GM18951 (cell line): ENCODE results near the gene ANKH.

Experiments
- POLR2A ChIP-seq: IDR thresholded peaks from 4 replicates; pipeline ENCODE4 v1.6.1; 2011; ENCODE audit warnings: mild to moderate bottlenecking; ENCODE audit not compliant: insufficient read length, insufficient read depth; ENCODE audit errors: extremely low read depth
- in situ Hi-C: fragments of 300-500 bp; cut with MboI; formaldehyde crosslinking; loops from one replicate; pipeline ENCODE4 v1.12.0; 2022; ENCODE audit warnings: low sequenced_read_pairs, mixed read lengths, inconsistent platforms; ENCODE audit not compliant: unreplicated experiment

ANKH gene

DNA sequence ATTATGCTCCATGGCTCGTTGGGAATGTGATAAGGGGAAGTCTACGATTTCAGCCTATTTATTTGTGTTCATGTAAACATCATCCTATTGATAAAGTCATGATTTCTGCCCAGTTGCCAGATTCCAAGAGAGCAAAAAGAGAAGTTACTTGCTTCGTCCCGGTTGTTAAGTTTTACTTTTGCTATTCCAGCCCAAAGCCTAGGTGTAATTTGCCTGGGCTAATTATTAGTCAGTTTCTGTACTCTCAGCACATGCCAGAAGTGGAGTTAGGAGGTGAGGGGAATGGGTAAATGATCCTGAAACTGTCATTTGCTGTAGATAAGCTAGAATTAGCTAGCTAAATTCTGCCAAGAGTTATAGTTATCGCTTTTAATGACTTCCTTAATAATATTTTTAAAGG, 4.5 kb upstream of the ANKH start:
- in situ Hi-C loops = no loop called here

DNA sequence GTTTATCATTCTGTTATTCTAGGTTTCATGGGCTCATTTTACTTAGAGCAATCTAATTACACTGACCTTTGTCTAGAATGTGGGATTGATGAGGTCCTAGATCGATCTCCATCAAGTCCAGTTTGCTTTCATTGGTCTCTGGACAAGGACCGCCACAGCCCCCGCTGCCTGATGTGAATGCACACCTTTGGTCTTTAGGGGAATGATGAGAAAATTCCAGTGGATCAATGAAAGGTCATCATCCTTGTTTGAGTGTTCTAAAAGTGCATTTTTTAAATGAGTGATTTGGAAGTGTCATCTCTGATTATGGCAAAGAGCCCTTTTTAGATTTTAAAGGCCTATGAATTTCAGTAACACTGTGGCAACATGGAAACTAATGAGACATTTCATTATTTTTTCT, 2.2 kb upstream of the ANKH start:
- no peak for TF ChIP-seq POLR2A
- in situ Hi-C loops = no loop called here

More for the DNA sequence above, 4.5 kb upstream of the ANKH start:
- no peak for TF ChIP-seq POLR2A

DNA sequence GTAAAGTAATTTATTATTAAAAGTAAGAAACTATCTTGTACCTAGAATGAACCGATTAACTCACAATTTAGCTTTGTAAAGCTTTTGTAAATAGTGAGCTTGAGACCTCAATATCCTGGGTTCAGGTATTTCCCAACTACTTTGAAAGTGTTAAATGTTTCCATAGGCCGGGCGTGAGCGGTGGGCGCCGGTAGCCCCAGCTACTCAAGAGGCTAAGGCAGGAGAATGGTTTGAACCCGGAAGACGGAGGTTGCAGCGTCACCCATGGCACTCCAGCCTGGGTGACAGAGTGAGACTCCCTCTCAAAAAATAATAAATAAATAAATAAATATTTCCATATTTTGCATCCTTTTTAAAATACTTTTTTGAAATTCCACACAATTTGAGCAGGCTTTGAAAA, 1.5 kb upstream of the ANKH start:
- in situ Hi-C loops = no loop called here
- TF ChIP-seq POLR2A = no peak

DNA sequence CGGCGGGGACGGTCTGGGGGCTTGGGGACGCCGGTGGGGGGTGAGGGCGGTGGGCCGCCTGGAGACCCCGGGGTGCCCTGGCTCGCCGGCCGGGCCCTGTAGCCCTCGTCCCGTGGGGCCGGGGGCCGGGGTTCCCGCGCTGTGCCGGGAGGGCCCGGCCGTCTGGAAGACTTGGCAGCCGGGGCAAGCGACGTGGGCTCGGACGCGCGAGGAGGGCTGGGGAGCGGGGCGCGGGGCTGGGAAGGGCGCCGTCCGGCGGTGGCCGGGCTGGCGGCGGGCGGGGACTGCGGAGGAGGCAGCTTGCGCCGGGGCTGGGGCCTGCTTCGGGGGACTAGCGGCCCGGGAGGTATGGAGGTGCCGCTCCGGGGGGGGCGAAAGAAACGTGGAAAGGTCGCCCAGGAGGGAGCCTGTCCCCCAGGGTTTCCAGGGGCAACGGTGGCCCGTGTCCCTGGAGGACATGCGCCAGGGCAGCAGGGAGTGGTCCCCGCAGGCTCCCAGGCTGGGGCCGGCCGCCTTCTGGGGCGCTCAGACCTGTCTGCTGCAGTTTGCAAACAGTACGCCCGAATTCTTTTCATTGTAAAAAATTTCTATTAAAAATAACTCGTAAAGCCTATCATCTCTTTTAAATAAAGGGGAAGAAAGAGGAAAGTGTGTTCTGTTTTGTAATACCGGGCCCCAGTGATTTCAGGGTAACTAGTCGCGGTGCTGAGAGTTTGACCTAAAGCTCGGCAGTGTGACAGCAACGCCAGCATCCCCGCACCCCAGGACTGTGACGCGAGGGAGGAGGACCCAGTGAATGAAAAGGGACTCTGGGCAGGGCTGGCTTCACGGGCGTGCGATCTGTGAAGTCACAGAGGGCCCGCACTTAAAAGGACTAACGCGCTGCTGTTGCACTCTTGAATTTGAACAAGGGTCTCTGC, 752 bp upstream of the ANKH start:
- in situ Hi-C loops = no loop called here
- no peak for TF ChIP-seq POLR2A

DNA sequence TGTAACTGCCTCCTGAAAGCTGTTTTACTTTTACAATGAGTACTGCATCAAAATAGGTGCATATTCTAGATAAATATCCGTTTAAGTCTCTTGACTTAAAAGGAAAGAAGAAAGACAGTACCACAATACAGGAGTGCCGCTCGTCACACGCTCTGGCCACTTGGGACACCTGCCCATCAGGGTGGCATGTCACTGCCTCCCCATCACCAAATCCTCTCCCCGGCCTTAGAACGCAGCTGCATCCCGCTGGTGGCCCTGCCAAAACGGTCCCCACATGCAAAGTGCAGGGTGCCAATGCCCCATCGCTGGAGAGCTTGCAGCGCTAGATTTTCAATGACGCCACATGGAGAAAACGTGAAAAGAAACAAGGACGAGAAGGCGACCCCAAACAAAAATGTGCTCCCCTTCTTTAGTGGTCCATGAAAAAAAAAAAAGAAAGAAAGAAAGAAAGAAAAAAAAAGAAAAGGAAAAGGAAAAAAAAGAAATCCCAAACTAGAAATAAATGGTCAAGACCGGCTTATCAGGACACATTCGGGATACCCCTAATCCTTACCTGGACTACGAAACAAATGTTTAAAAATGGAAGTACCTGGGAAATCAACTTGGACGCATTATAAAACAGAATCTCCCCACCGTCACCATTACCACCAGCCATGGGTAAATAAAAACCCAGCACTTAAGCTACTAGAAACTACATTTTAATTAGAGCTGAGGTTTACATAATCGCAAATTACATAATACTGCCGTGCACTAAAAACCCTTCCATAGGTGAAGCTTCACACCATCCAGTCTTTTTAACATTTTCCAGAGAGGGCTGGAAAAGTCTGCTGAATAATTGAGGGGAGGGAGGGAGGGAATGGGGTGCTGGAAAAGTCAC, 1.0 kb downstream of the ANKH start:
- no peak for TF ChIP-seq POLR2A
- in situ Hi-C loops = no loop called here

DNA sequence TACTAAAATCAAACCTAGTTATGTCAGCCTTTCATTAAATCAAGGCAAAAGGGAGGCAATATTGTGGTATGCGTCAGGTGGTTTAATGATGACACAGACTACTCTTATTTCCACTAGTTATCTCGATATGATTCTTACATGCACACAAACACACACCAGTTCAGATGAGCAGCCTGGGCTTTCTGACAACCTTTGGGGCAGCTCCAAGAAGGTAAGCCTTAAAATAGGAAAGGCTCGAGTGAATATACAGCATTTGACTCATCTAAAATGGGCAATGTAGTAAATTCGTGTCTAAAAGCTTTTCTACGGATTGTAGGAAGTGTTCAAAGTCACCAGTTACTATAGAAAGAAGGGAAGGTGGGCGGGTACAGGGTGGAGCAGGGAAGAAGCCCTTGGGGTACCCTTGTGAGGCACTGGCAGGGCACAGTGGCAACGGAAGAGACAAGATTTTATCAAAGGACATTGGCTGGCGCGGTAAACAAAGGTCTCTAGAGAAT, 1.9 kb downstream of the ANKH start:
- in situ Hi-C loops = no loop called here
- TF ChIP-seq POLR2A = no peak

DNA sequence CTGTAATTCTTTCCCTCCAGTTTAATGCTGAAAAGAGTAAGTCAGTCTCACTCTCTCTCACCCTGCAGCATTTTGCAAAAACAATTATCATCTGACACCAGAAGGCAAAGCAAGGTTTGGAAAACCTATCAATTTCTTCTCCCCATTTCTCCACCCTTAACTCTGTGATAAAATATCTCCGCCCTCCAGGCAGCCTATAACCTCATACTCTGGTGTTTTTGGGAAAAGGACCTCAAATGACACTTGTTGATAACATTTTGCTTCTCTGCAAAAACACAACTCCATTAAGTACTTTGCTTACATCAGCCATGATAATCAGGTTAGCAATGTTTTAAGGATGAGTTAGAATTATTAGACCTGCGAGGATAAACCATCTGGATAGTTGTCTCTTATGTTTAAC, 2.3 kb downstream of the ANKH start:
- in situ Hi-C loops = no loop called here
- no peak for TF ChIP-seq POLR2A

DNA sequence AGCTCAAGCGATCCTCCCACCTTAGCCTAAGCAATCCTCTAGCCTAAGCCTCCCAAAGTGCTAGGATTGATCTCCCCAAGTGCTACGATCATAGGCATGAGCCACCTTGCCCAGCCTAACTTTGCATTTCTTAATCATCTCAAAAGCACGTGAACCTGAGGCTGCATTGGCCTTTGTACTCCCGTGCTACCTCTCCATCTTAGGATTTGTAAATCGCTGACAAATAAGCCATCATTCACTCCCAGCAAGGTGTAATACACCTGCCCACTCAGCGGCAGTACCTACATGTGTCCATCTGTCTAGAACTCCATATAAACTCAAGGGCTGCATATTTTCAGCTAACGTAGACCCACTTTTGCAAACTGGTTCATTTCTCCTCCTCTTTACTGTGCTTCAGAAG, 2.8 kb downstream of the ANKH start:
- in situ Hi-C loops = no loop called here
- no peak for TF ChIP-seq POLR2A

DNA sequence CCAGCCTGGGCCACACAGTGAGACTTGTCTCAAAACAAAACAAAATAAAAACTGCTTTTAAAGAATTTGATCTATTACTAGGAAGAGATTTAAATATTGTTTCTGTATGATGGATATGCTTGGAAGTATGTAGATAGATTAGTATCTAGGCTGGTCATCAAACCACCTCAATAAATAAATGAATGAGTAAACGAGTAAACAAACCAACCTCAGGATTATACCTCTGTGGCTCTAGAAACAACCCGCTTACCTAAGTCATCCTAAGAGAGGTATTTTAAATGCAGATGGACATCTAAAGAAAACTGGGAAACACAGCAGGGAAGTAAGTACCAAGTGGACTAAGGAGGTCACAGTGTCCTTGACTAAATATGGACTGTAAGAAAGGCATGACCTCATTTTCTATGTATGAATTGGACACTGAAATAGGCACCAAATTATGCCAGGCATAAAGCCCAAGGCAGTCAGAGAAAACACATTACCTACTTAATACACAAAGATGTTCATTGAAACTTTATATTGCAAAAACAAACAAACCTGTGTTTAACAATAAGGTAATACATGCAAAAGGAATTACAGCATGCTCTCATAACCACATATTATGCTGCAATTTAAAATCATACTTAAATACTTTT, 7.3 kb downstream of the ANKH start:
- no peak for TF ChIP-seq POLR2A
- in situ Hi-C loops = no loop called here

DNA sequence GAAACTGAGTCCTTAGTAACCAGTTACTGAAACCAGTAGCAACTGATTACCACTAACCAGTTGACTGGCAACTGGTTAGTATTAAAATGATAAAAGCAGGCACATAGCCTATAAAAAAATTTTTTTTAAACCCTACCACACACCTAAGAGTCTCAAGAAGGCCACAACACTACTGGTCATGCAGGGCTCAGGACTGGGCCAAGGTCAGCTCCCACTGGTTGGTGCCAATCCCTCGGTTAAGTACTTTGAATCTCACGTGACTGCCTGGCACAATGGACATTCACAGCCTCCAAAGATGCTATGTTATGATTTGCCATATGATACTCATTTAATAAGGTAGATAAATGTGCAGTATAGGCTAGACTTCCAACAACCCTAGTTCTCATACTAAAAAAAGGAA, 8.5 kb downstream of the ANKH start:
- no peak for TF ChIP-seq POLR2A
- in situ Hi-C loops = no loop called here

DNA sequence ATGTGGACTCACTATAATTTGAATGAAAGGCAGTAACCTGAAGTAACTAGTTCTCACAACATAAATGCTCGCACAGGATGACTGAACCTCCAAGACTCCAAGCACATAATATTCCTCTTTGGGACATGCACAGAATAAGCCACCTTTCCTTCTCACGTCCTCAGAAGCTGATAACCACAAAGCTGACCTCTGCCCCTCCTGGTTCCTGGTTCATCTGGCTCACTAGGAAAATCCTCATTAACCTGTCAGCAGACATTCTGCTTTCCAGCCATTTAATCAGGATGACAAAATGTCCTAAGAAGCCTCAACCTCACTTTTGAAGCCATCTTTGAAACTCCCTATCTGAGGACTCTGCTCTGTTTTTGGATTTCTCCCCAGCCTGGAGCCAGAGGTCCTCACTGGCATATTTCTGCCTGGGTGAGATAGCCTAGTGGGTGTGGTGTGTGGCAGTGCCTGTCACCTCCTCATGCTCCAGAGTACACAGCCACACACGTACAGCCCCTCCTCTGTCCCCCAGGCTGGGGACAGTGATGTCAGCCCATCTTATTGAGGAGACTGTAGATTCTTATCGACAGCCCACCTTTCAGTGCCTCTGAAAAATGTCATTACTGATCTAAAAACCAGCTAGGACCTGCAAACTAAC, 10.3 kb downstream of the ANKH start:
- no peak for TF ChIP-seq POLR2A
- in situ Hi-C loops = no loop called here

DNA sequence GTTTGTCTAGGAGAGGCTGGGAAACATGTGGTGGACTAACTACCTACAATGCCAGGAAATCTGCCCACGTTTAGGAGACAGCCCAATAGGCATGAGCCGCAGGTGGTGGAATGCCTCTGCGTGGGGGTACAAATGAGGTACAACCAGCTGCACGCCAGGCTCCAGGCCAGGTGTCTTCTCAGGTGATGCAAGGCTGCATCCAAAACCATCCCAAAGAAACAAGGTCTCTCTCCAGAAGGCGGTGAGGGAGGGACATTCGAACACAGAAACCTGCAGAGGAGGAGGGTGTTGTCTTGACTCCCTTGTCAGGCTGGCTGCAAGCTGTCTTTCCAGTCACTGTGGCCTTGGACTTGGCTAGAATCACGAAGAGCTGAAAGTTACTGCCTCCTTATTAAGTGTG, 11.6 kb downstream of the ANKH start:
- TF ChIP-seq POLR2A = no peak
- in situ Hi-C loops = no loop called here

DNA sequence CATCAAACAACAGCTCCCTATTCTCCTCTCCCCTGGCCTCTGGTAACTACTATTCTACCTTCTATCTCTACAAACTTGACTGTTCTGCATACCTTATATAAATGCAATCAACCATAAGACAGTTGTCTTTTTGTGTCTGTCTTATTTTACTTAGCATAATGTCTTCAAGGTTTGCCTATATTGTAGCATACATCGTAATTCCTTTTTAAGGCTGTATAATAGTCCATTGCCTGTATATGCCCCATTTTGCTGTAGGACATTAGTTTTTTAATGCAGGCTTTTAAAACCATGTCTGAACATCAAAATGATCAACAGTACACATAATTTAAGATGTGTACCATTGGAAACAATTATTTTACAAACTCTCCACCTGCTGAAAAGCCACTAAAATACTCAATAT, 12.4 kb downstream of the ANKH start:
- in situ Hi-C loops = no loop called here
- no peak for TF ChIP-seq POLR2A
